PC-3 (cell line): ENCODE results near the gene PACRG. TPM values are rescaled to one million over a fixed set of nuclear protein-coding genes. Genes with fewer than 3 reads are reported as not detected.

Source experiments
- ATAC-seq: fragments of 200-7000 bp; cut with Tn5 transposase; 2 replicates; pipeline ENCODE4 v1.9.1; 2020; ENCODE audit warnings: mild to moderate bottlenecking, moderate library complexity
- BruUV-seq: library from RNA; stranded (reverse); fragments of 400-500 nt; replicated peaks from 2 replicates; lab custom pipeline; 2021; lab: Mats Ljungman, UMichigan
- CTCF ChIA-PET: fragments of 300-600 bp; sonication (Branson Sonifier 250); formaldehyde crosslinking; loops from one replicate; lab custom pipeline; 2022; ENCODE audit warnings: antibody characterized with exemption; lab: Charles Lee
- POLR2A ChIA-PET: fragments of 300-600 bp; sonication (Branson Sonifier 250); formaldehyde crosslinking; loops from one replicate; lab custom pipeline; 2022; ENCODE audit warnings: antibody characterized with exemption; ENCODE audit not compliant: unreplicated experiment; lab: Charles Lee
- DNase-seq: peaks from one replicate; pipeline ENCODE4 v3.0.0-alpha.2; 2015
- H2AFZ ChIP-seq: fragments of 300-600 bp; sonication (generic); 2 replicates; pipeline ENCODE4 v1.6.0; 2016; ENCODE audit warnings: antibody characterized with exemption, low read length
- H3F3A ChIP-seq: fragments of 300-600 bp; sonication (generic); one replicate; pipeline ENCODE4 v1.6.0; 2017; ENCODE audit warnings: antibody characterized with exemption, low read length, control low read depth, mild to moderate bottlenecking; ENCODE audit not compliant: unreplicated experiment
- H3K27ac ChIP-seq: fragments of 300-600 bp; sonication (generic); 2 replicates; pipeline ENCODE4 v1.5.1; 2016; ENCODE audit warnings: mild to moderate bottlenecking, low read length
- H3K27me3 ChIP-seq: fragments of 300-600 bp; sonication (generic); 2 replicates; pipeline ENCODE4 v1.6.1; 2016; ENCODE audit warnings: low read length, mixed read lengths
- H3K36me3 ChIP-seq: fragments of 300-600 bp; sonication (generic); 2 replicates; pipeline ENCODE4 v1.6.1; 2016; ENCODE audit warnings: low read depth, mixed run types, low read length, mixed read lengths
- H3K4me1 ChIP-seq: fragments of 300-600 bp; sonication (generic); 2 replicates; pipeline ENCODE4 v1.5.1; 2016; ENCODE audit warnings: low read length; ENCODE audit not compliant: insufficient read depth
- H3K4me2 ChIP-seq: fragments of 300-600 bp; sonication (generic); 2 replicates; pipeline ENCODE4 v1.6.0; 2016; ENCODE audit warnings: low read length
- H3K4me3 ChIP-seq: fragments of 300-600 bp; sonication (generic); 2 replicates; pipeline ENCODE4 v1.5.1; 2016; ENCODE audit warnings: mild to moderate bottlenecking, low read length, mixed read lengths
- H3K79me2 ChIP-seq: fragments of 300-600 bp; sonication (generic); 2 replicates; pipeline ENCODE4 v1.6.1; 2017; ENCODE audit warnings: low read length, mixed read lengths
- H3K9ac ChIP-seq: fragments of 300-600 bp; sonication (generic); 2 replicates; pipeline ENCODE4 v1.6.0; 2016; ENCODE audit warnings: mild to moderate bottlenecking, low read length
- H3K9me2 ChIP-seq: fragments of 300-600 bp; sonication (generic); replicated peaks from 2 replicates; pipeline ENCODE4 v1.6.1; 2016; ENCODE audit warnings: mixed run types, low read length, mixed read lengths
- H3K9me3 ChIP-seq: fragments of 300-600 bp; sonication (generic); 2 replicates; pipeline ENCODE4 v1.6.1; 2016; ENCODE audit warnings: low read length, mixed read lengths
- H4K20me1 ChIP-seq: fragments of 300-600 bp; sonication (generic); 2 replicates; pipeline ENCODE4 v1.6.1; 2016; ENCODE audit warnings: low read length, mixed read lengths
- CTCF ChIP-seq: fragments of 300-600 bp; sonication (generic); conservative IDR thresholded peaks from 2 replicates; pipeline ENCODE4 v1.5.1; 2017; ENCODE audit warnings: antibody characterized with exemption, low read depth, mild to moderate bottlenecking, low read length
- EZH2 ChIP-seq: fragments of 300-600 bp; sonication (generic); IDR thresholded peaks from one replicate; pipeline ENCODE4 v1.6.1; 2017; ENCODE audit warnings: antibody characterized with exemption, mild to moderate bottlenecking, low read length; ENCODE audit not compliant: unreplicated experiment
- EZH2phosphoT487 ChIP-seq: fragments of 300-600 bp; sonication (generic); IDR thresholded peaks from 2 replicates; pipeline ENCODE4 v1.6.1; 2018; ENCODE audit warnings: mild to moderate bottlenecking, antibody characterized with exemption, low read length, borderline replicate concordance
- intact Hi-C: fragments of 100-400 bp; cut with micrococcal nuclease; formaldehyde crosslinking; loops from 2 replicates; pipeline ENCODE4 v1.9.0; 2023
- total RNA-seq: library from RNA; depleted of rRNA; stranded (reverse); fragments of >200 nt; gene quantifications from 2 replicates; pipeline ENCODE4 v1.2.3, GENCODE V29; 2014

The PACRG gene
- total RNA-seq, 1 experiment from 2014 or later = not detected

GRCh38 chr6:162704001-162704400, 23.8 kb upstream of the PACRG start:
- Histone ChIP-seq H3K9ac (no peak overlapping the region), H3K79me2 (no peaks in the 10 kb centered on the region), H3K9me2 (no peaks in the 10 kb centered on the region), H3K4me2 (no peak overlapping the region), H3K9me3 (no peaks in the 10 kb centered on the region), H3K27me3 (peaks cover 5% of the 10 kb centered on the region; the same call in 1 of the 2 replicates), H3K4me1 (no peaks in the 10 kb centered on the region), H3K36me3 (no peaks in the 10 kb centered on the region), H3K27ac (no peak overlapping the region), H4K20me1 (no peaks in the 10 kb centered on the region), H3K4me3 (no peak overlapping the region), H2AFZ (no peak overlapping the region), H3F3A (no peaks in the 10 kb centered on the region)
- intact Hi-C loops = no loop called here
- POLR2A ChIA-PET = no interaction called here
- no peak for ATAC-seq
- DNase-seq = no peak
- TF ChIP-seq EZH2phosphoT487 (no peak), EZH2 (no peak), CTCF (no peak)
- CTCF ChIA-PET = no interaction called here
- BruUV-seq = no TSS peak

- H3K9ac ChIP-seq = no peak overlapping the region
- H3K4me1 ChIP-seq = no peaks in the 10 kb centered on the region
- H3K36me3 ChIP-seq = no peaks in the 10 kb centered on the region
- no peaks in the 10 kb centered on the region for H3K9me3 ChIP-seq
- intact Hi-C loops = no loop called here
- TF ChIP-seq EZH2phosphoT487 (no peak), CTCF (no peak), EZH2 (no peak)
- H3K79me2 ChIP-seq = no peaks in the 10 kb centered on the region
- ChIA-PET CTCF (no interaction called here), POLR2A (no interaction called here)
- no peak overlapping the region for H3K4me3 ChIP-seq
- DNase-seq (no peak), ATAC-seq (no peak)
- H2AFZ ChIP-seq = no peak overlapping the region
- H3K9me2 ChIP-seq = no peaks in the 10 kb centered on the region
- no peaks in the 10 kb centered on the region for H4K20me1 ChIP-seq
- H3K27ac ChIP-seq = no peak overlapping the region
- BruUV-seq = no TSS peak
- peaks cover 5% of the 10 kb centered on the region; the same call in 1 of the 2 replicates for H3K27me3 ChIP-seq
- no peaks in the 10 kb centered on the region for H3F3A ChIP-seq
- no peak overlapping the region for H3K4me2 ChIP-seq
Observed at GRCh38 chr6:162705736-162706135, 22.0 kb upstream of the PACRG start.

GRCh38 chr6:162706232-162706631, 21.5 kb upstream of the PACRG start:
- BruUV-seq = no TSS peak
- Histone ChIP-seq H3K27ac (no peak overlapping the region), H4K20me1 (no peaks in the 10 kb centered on the region), H3K79me2 (no peaks in the 10 kb centered on the region), H3K4me2 (no peak overlapping the region), H3K4me3 (no peak overlapping the region), H3K4me1 (no peaks in the 10 kb centered on the region), H3F3A (no peaks in the 10 kb centered on the region), H3K9ac (no peak overlapping the region), H3K27me3 (peaks cover 5% of the 10 kb centered on the region; the same call in 1 of the 2 replicates), H3K9me2 (no peaks in the 10 kb centered on the region), H3K9me3 (no peaks in the 10 kb centered on the region), H3K36me3 (no peaks in the 10 kb centered on the region), H2AFZ (no peak overlapping the region)
- CTCF ChIA-PET = no interaction called here
- TF ChIP-seq CTCF = no peak
- TF ChIP-seq EZH2phosphoT487 = no peak
- no peak for TF ChIP-seq EZH2
- POLR2A ChIA-PET = no interaction called here
- intact Hi-C loops = no loop called here
- ATAC-seq (no peak), DNase-seq (no peak)
